ENCODE results near the gene TNN.
A peak's percentile ranks its signal among the peaks of the same experiment; 100 is the strongest.

The TNN gene

GRCh38 chr1:175129182-175129581, 61.5 kb downstream of the TNN start:
- in situ Hi-C loops (cut with MboI; ENCODE audit: low sequenced_read_pairs, unreplicated experiment), result no loop called here
- DNase-seq (ENCODE audit: low spot score), result no peak
- no peak for TF ChIP-seq CTCF (IDR thresholded peaks at IDR 0.05; ENCODE audit: borderline replicate concordance, control extremely low read depth, extremely low read depth, insufficient read depth, missing control alignments)

GRCh38 chr1:175129644-175129996, 62.0 kb downstream of the TNN start:
- DNase-seq (ENCODE audit: low spot score), result no peak
- in situ Hi-C loops (cut with MboI; ENCODE audit: low sequenced_read_pairs, unreplicated experiment), result no loop called here
- no peak for TF ChIP-seq CTCF (IDR thresholded peaks at IDR 0.05; ENCODE audit: borderline replicate concordance, control extremely low read depth, extremely low read depth, insufficient read depth, missing control alignments)

GRCh38 chr1:175129997-175130648, 62.5 kb downstream of the TNN start:
- no peak for TF ChIP-seq CTCF (IDR thresholded peaks at IDR 0.05; ENCODE audit: borderline replicate concordance, control extremely low read depth, extremely low read depth, insufficient read depth, missing control alignments)
- in situ Hi-C loops (cut with MboI; ENCODE audit: low sequenced_read_pairs, unreplicated experiment), result no loop called here
- DNase-seq (ENCODE audit: low spot score), result no peak

- no peak for TF ChIP-seq CTCF (IDR thresholded peaks at IDR 0.05; ENCODE audit: borderline replicate concordance, control extremely low read depth, extremely low read depth, insufficient read depth, missing control alignments)
- in situ Hi-C loops (cut with MboI; ENCODE audit: low sequenced_read_pairs, unreplicated experiment), result no loop called here
- DNase-seq (ENCODE audit: low spot score), result no peak
Observed at GRCh38 chr1:175130649-175131045, 63.0 kb downstream of the TNN start.

- peak; percentile 6 for DNase-seq (ENCODE audit: low spot score)
- no peak for TF ChIP-seq CTCF (IDR thresholded peaks at IDR 0.05; ENCODE audit: borderline replicate concordance, control extremely low read depth, extremely low read depth, insufficient read depth, missing control alignments)
- in situ Hi-C loops (cut with MboI; ENCODE audit: low sequenced_read_pairs, unreplicated experiment), result no loop called here
Observed at GRCh38 chr1:175131095-175131494, 63.5 kb downstream of the TNN start.

- DNase-seq (ENCODE audit: low spot score), result no peak
- in situ Hi-C loops (cut with MboI; ENCODE audit: low sequenced_read_pairs, unreplicated experiment), result no loop called here
- no peak for TF ChIP-seq CTCF (IDR thresholded peaks at IDR 0.05; ENCODE audit: borderline replicate concordance, control extremely low read depth, extremely low read depth, insufficient read depth, missing control alignments)
Observed at GRCh38 chr1:175132436-175132835, 64.8 kb downstream of the TNN start.
